Prostate gland (tissue), 2 donors: ENCODE data around the gene PDF. TPM values are rescaled to one million over a fixed set of nuclear protein-coding genes. Genes with fewer than 3 reads are reported as not detected.
A peak's percentile ranks its signal among the peaks of the same experiment; 100 is the strongest.
"Not testable (repeated sequence)": the region's sequence is repeated elsewhere in the genome, so short reads cannot be mapped to it uniquely, and the experiment has no call there.

Source experiments
- DNase-seq: peaks from one replicate; pipeline ENCODE4 v3.0.0-alpha.2; 2019; ENCODE audit warnings: low spot score
- H3K27ac ChIP-seq, 2 donors: fragments of 200-600 bp; sonication (generic); 2 replicates each; pipeline ENCODE4 v1.5.1; 2017 to 2019
- H3K27me3 ChIP-seq: fragments of 200-600 bp; sonication (generic); replicated peaks from 2 replicates; pipeline ENCODE4 v1.5.1; 2019; ENCODE audit not compliant: insufficient read depth
- H3K36me3 ChIP-seq, 2 donors: fragments of 200-600 bp; sonication (generic); 1 replicate in 1 of 2; 2 replicates in 1 of 2; pipeline versions ENCODE4 v1.5.1 to v1.8.1; 2017 to 2019
- H3K4me1 ChIP-seq: fragments of 200-600 bp; sonication (generic); replicated peaks from 2 replicates; pipeline ENCODE4 v1.5.1; 2019
- H3K4me3 ChIP-seq, 2 donors: fragments of 200-600 bp; sonication (generic); 2 replicates each; pipeline ENCODE4 v1.5.1; 2017 to 2019
- H3K9me3 ChIP-seq: fragments of 200-600 bp; sonication (generic); 2 replicates; pipeline ENCODE4 v1.5.1; 2017
- CTCF ChIP-seq, 4 experiments: fragments of 200-600 bp in 2 of 4; fragments of 450-650 bp in 2 of 4; sonication (generic) in 2 of 4; IDR thresholded peaks; 1 replicate in 3 of 4; 2 replicates in 1 of 4; pipeline ENCODE4 v1.5.1; 2016 to 2019; ENCODE audit warnings: antibody characterized with exemption in 4 of 4, mild to moderate bottlenecking in 2 of 4, moderate library complexity in 2 of 4
- POLR2A ChIP-seq: fragments of 450-650 bp; IDR thresholded peaks from one replicate; pipeline ENCODE4 v1.6.1; 2016; ENCODE audit warnings: antibody characterized with exemption, mild to moderate bottlenecking
- POLR2AphosphoS5 ChIP-seq: sonication (generic); formaldehyde crosslinking; IDR thresholded peaks from one replicate; pipeline ENCODE4 v1.6.1; 2017; ENCODE audit warnings: antibody characterized with exemption
- WGBS: methylation state at CpG from one replicate; pipeline ENCODE4 v1.1.5; 2018; 5-methylcytosine and 5-hydroxymethylcytosine counted together
- intact Hi-C: fragments of 100-400 bp; cut with DNase I; formaldehyde crosslinking; loops from one replicate; pipeline ENCODE4 v1.14.2; 2022
- total RNA-seq, 2 donors: library from RNA; depleted of rRNA; stranded (reverse); fragments of >200 nt; gene quantifications; one replicate each; pipeline ENCODE4 v1.1.0, GENCODE V29; 2016

Gene PDF
- total RNA-seq, 2 donors from 2014 or later = 40.7 to 42.9 TPM

DNA sequence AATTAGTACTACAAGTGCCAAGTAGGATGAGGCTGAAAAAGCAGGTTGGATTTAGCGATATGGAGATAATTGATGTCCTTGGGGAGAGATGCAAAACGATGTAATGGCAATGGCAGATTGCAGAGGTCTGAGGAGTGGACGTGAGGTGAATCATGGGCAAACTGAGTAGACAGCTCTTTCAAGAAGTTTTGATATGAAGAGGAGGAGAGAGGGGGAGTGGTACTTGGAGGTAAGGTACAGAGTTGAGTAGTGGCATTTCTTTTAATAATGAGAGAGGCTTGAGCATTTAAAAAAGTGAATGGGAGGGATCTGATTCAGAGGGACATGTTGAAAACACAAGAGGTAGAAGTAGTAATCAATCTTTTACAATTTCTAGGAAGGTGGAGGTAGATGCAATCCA, 37.0 kb downstream of the PDF start:
- Histone ChIP-seq H3K9me3 (no peaks in the 10 kb centered on the region), H3K36me3 (no peaks in the 10 kb centered on the region), H3K27ac (no peak overlapping the region), H3K27me3 (no peaks in the 10 kb centered on the region), H3K4me3 (no peak overlapping the region), H3K4me1 (no peaks in the 10 kb centered on the region)
- WGBS = 72% methylated on average over 3 of the region's 3 CpGs
- intact Hi-C loops = no loop called here
- no peak for DNase-seq
- TF ChIP-seq POLR2AphosphoS5 (no peak), POLR2A (no peak), CTCF (IDR thresholded peaks at IDR 0.05) (no peak)

DNA sequence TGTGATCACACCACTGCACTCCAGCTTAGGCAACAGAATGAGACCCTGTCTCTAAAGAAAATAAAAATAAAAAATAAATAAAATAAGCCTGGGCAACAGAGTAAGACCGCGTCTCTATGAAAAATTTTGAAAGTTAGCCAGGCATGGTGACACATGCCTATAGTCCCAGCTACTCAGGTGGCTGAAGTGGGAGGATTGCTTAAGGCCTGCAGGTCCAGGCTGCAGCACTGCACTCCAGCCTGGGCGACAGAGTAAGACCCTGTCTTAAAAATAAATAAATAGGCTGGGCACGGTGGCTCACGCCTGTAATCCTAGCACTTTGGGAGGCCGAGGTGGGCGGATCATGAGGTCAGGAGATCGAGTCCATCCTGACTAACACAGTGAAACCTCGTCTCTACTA, 38.7 kb downstream of the PDF start:
- H3K27me3 ChIP-seq, H3K27ac ChIP-seq, H3K4me1 ChIP-seq, DNase-seq, intact Hi-C loops, H3K36me3 ChIP-seq, H3K9me3 ChIP-seq, H3K4me3 ChIP-seq: not testable (repeated sequence)
- WGBS = 90% methylated on average over 9 of the region's 9 CpGs

DNA sequence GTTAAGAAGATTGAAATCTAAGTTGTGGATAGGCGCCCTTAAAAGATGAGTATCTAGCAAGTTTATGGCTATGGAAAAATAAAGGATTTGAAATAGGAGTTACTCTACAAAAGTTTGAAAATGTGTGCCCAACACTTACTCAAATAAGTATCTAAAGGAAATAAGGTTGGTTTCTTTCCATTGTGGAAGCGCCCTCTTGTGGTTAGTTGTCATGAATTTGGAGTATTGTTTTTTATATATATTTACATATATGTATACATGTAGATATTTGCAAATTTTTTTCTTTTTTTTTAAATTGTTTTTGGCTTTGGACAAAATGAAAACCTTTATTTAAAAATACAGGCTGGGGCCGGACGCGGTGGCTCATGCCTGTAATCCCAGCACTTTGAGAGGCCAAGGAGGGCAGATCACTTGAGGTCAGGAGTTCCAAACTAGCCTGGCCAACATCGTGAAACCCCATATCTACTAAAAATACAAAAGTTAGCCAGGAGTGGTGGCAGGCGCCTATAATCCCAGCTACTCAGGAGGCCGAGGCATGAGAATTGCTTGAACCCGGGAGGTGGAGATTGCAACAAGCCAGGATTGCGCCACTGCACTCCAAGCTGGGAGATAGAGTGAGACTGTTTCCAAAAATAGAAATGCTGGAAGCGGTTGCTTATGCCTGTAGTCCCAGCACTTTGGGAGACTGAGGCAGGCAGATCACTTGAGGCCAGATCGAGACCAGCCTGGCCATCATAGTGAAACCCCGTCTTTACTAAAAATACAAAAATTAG, 43.3 kb downstream of the PDF start:
- Histone ChIP-seq H3K36me3 (no peaks in the 10 kb centered on the region), H3K4me3 (no peak overlapping the region), H3K27me3 (no peaks in the 10 kb centered on the region), H3K4me1 (no peaks in the 10 kb centered on the region), H3K9me3 (no peaks in the 10 kb centered on the region), H3K27ac (no peak overlapping the region)
- TF ChIP-seq POLR2A (no peak), CTCF (IDR thresholded peaks at IDR 0.05) (peak; percentile 49 to 85 (median 74))
- WGBS = 69% methylated on average over 13 of the region's 13 CpGs
- intact Hi-C loops = loop anchor here (1.0 kb wide), 1 partner anchor 137 kb away; no protein-coding TSS in a partner anchor
- DNase-seq = peak; percentile 67

- H3K4me3 ChIP-seq = no peak overlapping the region
- H3K27me3 ChIP-seq = no peaks in the 10 kb centered on the region
- no peak overlapping the region for H3K27ac ChIP-seq
- H3K36me3 ChIP-seq = no peaks in the 10 kb centered on the region
- H3K9me3 ChIP-seq = no peaks in the 10 kb centered on the region
- no peak for DNase-seq
- 51% methylated on average over 4 of the region's 4 CpGs for WGBS
- H3K4me1 ChIP-seq = no peaks in the 10 kb centered on the region
- intact Hi-C loops = no loop called here
- no peak for TF ChIP-seq CTCF (IDR thresholded peaks at IDR 0.05)
- TF ChIP-seq POLR2A = no peak
- TF ChIP-seq POLR2AphosphoS5 = no peak
These were observed 45.1 kb downstream of the PDF start for GRCh38 chr16:69285240-69285639.

DNA sequence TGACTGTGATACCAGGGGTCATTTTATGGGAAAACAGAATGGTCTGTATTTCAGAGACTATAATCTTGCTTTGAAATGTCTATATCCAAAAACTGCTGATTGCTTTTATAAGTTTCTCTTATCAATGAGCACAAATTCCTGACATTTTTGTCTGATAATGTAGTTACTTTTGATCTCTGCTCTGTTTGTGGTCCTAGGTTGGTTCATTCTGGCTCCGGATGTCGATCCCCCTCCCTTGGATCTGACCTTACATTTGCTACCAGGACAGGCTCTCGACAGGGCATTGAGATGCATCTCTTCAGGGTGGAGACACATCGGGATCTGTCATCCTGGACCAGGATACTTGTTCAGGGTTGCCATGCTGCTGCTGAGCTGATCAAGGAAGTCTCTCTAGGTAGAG, 46.5 kb downstream of the PDF start:
- Histone ChIP-seq H3K36me3 (no peaks in the 10 kb centered on the region), H3K27me3 (no peaks in the 10 kb centered on the region), H3K4me3 (no peak overlapping the region), H3K9me3 (no peaks in the 10 kb centered on the region), H3K27ac (no peak overlapping the region), H3K4me1 (no peaks in the 10 kb centered on the region)
- WGBS = 83% methylated on average over 4 of the region's 4 CpGs
- intact Hi-C loops = no loop called here
- no peak for DNase-seq
- TF ChIP-seq POLR2AphosphoS5 = no peak
- no peak for TF ChIP-seq CTCF (IDR thresholded peaks at IDR 0.05)
- no peak for TF ChIP-seq POLR2A
